GM18526 (cell line): ENCODE data around the gene HELQ.

Source experiments
- POLR2A ChIP-seq: IDR thresholded peaks from 3 replicates; pipeline ENCODE4 v1.6.1; 2011; ENCODE audit not compliant: insufficient read length; ENCODE audit errors: extremely low read depth

Gene HELQ

DNA sequence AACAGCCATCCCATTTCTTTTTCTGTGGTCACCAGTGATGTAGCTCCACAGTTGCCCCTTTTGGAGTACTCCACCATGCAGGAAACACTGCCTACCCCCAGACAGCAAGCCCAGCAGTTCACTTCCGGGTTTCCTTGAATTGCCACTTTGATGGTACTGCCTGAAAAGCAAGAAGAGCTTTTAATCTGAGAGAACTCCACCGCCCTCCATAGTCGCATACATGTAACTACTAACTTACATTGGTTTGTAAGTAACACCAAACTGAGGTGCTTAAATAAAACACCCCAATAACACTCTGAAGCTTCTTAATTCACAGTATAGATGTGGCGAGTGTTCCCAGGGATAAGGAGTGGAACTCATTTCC lies 67.3 kb downstream of the HELQ start:
- no peak for TF ChIP-seq POLR2A

DNA sequence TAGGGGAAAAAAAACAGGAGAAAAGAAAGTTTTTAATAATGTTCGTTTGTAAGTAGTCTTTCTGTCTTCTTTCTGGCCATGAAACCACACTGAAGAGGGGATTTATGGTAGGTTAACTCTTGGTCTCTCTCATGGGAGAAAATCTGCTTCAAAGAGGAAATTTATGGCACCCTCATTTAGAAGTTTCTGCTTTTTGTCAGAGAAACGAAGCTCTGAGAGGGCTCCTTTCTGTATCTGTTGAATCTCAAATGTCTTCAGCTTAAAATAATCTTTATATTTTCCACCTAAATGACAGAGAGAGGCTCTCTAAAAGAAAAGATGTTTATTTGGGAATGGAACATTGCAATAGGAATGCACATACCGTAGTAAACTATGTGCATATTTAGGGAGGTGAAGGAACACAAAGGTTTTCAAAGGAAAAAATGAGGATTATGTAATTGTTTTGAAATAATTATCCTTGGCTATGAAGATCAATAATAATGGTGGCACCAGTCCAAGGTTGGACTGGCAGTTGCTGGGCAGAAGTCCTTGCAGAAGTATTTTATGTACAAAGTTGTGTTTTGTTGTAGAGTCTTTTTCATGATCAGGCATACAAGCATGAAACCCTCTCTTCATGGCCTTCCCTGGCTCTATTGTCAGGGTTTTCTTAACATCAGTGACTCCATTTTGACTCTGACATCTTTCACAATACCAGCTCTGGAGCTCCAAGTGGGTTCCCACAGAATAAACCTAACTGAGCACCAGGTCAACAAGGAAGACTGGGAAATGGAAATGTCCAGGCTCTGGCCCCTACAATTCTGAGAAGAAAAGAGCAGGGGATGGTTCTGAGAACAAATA lies 67.9 kb downstream of the HELQ start:
- TF ChIP-seq POLR2A, result no peak

DNA sequence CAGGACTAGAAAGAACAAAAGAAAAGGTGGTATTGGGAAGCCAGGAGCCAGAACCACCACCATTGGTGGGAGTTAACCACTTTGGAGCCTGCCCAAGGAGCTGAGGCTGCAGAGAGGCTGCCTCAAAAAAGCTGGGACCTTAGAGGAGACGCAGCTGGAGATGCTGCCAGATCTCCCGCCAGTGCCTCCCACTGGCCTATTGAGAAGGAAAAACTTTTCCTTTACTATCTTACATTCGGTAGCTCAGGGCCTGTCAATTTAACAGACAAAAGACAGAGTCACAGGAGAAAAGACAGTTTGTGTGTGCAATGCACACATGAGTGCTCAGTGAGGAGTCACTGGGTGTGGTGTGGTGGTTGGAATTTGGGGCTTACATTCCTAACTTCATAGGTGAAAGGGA lies 68.6 kb downstream of the HELQ start:
- no peak for TF ChIP-seq POLR2A

DNA sequence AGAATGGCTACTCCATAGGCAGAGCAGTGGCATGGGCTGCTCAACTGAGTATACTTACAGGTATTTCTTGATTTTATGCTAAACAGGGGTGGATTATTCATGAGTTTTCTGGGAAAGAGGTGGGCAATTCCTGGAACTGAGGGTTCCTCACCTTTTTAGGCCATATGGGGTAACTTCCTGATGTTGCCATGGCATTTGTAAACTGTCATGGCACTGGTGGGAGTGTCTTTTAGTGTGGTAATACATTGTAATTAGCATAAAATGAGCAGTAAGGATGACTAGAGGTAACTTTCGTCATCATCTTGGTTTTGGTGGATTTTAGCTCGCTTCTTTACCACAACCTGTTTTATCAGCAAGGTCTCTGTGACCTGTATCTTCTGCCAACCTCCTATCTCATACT lies 72.8 kb downstream of the HELQ start:
- no peak for TF ChIP-seq POLR2A

DNA sequence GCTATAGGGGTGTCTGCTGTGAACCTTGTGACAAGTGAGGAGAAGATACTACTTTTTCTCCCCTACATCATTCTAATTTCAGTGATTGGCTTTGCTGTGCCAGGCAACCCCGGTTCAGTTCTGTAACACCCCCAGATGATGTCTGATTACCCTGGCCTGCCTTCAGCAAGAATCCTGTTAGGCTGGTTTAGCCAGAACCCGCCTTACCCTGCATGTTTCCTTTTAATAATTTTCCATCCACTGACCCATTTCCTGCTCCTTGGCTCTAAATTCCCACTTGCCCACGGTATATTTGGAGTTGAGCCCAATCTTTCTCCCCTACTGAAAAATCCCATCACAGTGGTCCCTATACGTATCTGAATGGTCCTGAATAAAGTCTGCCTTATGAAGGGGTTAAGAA lies 74.5 kb downstream of the HELQ start:
- TF ChIP-seq POLR2A, result no peak

DNA sequence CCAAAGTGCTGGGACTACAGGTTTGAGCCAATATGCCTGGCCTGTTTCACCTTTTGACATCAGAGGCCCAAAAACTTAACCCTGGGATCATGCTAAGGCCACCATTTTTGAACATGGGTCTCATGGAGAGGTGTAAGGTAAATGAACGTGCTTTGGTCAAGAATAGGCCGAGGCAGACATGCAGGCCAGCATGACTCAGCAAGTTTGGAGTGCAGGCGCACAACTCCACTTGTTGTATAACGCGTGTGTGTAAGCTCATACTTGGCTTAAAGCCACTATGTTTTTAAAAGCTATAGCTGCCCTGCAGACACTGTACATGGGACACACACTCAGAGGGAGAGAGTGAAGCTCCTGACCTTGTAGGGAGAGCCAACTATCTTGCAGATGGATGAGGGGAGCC lies 77.2 kb downstream of the HELQ start:
- TF ChIP-seq POLR2A, result no peak

DNA sequence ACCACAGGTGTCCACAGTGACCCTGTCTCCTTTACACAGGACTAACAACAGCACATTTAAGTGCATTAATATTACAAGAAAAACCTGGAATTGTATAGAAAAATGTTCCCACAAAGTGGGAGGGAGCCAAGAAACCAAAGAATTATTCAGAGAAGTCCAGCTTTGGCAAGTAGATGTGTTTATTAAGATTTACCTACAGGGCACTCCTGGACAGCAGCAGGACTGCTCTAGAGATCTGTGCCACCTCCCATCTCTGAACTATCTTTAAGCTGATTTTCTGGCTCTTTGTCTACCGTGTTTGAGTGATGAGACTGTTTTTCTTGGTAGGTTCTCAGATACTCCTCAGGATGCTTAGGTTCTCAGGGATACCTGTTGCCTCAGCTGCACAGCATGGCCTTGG lies 82.7 kb downstream of the HELQ start:
- no peak for TF ChIP-seq POLR2A

DNA sequence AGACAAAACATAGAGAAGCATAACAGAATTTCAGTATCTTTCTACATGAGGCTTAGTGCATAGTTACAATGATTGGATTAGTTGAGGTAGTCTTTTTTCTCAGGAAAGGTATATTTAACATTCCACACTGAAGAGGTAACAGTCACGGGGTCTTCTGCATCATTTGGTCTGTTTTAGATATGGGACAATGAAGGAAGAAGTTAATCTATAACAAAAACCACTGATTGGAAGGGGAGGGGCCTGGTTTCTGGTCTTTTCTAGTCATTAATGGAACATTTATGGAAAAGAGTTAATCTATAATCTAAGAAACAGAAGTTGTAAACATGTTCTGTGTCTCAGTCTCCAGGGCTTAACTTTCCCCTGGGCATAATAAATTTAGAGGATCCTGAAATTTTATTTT lies 83.7 kb downstream of the HELQ start:
- TF ChIP-seq POLR2A, result no peak

DNA sequence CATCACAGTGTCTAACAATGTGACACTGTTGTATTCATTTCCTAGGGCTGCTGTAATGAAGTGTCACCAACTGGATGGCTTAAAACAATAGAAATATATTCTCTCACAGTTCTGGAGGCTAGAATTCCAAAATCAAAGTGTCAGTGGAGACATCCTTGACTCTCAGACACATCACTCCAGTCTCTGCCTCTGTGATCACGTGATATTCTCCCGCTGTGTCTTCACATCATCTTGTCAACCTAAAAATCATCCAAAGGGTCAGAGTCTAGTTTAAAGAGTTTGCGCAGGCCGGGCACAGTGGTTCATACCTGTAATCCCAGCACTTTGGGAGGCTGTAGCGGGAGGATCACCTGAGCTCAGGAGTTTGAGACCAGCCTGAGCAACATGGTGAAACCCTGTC lies 84.4 kb downstream of the HELQ start:
- no peak for TF ChIP-seq POLR2A

DNA sequence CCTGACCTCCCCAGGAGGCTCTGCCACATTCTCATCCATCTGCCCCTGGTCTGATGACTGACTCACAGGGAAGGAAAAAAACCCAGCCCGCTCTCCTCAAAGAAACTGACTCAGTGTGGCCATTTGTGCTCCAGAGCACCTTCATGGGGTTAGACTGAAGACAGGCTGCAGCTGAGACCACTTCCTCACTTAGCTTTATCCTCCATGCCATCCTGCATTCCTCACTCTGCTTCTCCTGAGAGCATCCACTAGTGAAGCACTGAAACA lies 85.0 kb downstream of the HELQ start:
- no peak for TF ChIP-seq POLR2A

DNA sequence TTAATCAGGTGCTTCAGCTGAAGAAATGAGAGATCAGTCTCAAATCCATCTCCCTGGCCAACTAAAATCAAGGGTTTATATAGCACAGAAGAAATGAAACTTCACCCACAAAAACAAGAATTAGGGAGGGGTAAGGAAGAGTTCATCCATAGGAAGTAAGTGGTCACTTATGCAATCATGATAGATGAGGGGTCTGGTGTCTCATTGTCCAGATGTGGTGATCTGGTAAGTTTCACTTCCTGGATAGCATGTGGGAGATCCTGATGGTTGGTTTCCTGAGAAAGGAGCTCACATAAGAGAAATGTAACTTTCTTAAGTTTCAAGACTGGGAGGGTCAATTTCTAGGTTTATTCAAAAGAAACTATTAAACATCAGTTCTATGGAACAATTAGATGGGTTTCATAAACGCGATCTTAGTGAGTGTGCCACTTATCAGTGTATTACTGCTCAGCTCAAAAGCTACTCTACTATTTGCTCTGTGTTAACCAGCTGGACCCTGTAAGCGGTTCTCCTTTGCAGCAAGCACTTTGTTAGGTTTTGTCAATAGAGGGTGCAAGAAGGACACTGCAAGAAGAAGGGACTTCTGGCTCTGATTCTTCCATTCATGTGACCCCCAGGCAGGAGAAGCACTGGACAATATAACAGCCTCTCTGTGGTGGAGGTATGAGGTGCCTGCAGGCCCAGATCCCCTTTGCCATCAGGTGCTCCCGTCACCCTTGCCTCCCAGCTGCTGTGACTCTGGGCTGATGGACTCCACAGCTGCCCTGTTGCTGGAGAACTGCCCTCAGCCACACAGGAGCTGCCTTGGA lies 85.6 kb downstream of the HELQ start:
- no peak for TF ChIP-seq POLR2A

DNA sequence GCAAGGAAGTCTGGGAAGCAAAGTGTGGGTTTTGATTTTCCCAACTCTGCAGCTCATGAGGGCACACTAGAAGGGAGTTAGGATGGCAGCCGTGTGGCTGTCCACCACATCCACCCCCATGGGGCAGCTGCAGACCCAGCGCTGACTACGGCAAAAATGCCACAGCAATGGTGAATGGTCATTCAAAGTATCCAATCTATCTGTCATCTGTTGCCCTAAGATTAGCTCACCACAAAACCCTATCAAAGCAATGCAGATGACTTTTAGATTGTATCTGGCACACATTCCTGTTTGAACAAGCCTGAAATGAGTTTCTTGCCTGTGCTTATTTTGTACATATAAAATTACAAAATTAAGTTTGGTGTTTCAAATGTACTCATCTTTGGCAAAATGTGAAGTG lies 91.3 kb downstream of the HELQ start:
- no peak for TF ChIP-seq POLR2A

DNA sequence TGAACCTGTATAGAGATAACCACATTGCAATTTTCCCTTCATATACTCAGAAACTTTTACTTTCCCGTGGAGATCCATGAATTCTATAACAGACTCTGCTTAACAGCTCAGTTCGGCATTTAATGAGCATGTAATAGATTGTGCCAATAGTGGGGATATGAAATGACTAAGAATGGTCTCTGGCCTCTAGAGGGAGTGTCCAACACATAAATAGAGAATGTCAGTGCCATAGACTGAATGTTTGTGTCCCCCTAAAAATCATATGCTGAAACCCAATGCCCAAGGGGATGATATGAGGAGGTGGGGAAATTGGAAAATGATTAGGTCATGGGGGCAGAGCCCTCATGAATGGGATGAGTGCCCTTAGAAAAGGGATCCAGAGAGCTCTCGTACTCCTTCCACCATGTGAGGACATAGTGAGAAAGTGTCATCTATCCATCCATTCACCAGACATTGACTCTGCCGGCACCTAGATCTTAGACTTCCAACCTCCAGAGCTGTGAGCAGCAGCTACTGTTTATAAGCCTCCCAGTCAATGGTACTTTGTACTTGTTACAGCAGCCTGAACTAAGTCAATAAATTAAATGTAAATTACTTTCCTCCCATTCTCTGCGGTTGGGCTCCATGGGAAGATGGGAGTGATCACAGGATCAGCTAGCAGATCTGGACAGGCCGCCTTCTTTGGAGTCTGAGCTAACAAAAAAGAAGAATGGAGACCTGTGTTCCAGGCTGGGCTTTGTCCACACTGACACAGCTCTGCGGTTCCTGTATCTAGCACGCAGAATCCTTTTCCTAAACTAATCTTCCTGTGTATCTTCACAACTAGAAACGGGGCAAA lies 92.9 kb downstream of the HELQ start:
- TF ChIP-seq POLR2A, result no peak

DNA sequence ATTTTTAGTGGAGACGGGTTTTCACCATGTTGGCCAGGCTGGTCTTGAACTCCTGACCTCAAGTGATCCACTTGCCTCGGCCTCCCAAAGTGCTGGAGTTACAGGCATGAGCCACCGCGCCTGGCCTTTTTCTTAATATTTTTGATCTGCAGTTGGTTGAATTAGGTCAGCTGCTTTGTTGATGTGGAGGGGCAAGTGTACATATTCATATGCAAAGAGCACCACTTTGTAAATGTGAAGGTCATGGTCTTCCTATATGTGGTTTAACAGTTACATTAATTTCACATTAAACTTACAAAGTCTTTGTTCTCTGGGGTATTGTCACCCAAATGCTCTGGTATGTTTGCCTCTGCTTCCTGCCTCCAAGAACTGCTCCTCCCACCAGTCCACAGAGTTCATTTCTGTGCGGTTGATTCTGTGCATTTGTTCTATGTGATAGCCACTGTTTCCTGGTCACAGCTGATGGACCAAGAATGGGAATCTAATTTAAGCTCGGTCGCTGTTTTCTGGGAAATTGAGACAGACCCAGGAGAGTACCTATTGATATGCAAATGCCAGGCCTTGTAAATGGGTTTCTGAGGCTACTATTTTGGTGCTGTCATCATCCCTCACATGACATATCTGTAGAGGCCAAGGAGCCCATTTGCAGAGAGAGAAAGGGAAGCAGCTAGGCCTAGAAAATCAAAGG lies 94.1 kb downstream of the HELQ start:
- TF ChIP-seq POLR2A, result no peak

DNA sequence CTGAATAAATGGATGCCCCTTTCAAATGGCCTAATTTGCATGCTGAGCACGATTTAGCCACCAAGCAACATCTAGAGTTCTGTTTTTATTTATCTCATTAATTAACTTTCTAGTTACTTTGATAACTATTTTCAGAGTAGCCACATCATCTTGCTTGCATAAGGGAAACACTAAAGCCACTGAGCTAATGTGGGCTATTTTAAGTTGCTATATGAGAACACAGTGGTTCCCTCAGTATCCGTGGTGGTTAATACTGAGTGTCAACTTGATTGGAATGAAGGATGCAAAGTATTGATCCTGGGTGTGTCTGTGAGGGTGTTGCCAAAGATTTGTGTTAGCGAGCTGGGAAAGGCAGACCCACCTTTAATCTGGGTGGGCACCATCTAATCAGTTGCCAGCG lies 95.6 kb downstream of the HELQ start:
- TF ChIP-seq POLR2A, result no peak
